ENCODE data around the gene CTU2.
A peak's percentile ranks its signal among the peaks of the same experiment; 100 is the strongest.

Gene CTU2

GRCh38 chr16:88690341-88691128 is 15.8 kb upstream of the CTU2 start:
- H3F3A ChIP-seq (ENCODE audit: control insufficient read depth, insufficient read depth) = no peaks in the 10 kb centered on the region
- H3K4me2 ChIP-seq (ENCODE audit: low read length) = no peak overlapping the region
- H3K4me1 ChIP-seq (ENCODE audit: control insufficient read depth, low read length) = peaks cover 21% of the 10 kb centered on the region

GRCh38 chr16:88691129-88691813 is 15.0 kb upstream of the CTU2 start:
- Histone ChIP-seq H3K36me3 (ENCODE audit: control insufficient read depth, low read length) (peaks cover 3% of the 10 kb centered on the region; the same call in 1 of the 2 replicates), H3K4me1 (ENCODE audit: control insufficient read depth, low read length) (peaks cover 15% of the 10 kb centered on the region), H3K79me2 (ENCODE audit: control insufficient read depth, low read length) (no peaks in the 10 kb centered on the region), H3K4me2 (ENCODE audit: low read length) (no peak overlapping the region), H4K20me1 (ENCODE audit: control insufficient read depth, insufficient read depth, low read depth, low read length) (no peaks in the 10 kb centered on the region), H3K9me2 (replicated peaks; ENCODE audit: control insufficient read depth, low read length) (no peaks in the 10 kb centered on the region), H3K9me3 (ENCODE audit: control insufficient read depth, insufficient read depth, low read length) (no peaks in the 10 kb centered on the region), H3K27ac (ENCODE audit: low read depth, low read length) (no peak overlapping the region), H3K27me3 (ENCODE audit: control insufficient read depth, low read length) (peaks cover 8% of the 10 kb centered on the region), H3K4me3 (ENCODE audit: low read length) (no peak overlapping the region), H3F3A (ENCODE audit: control insufficient read depth, insufficient read depth) (no peaks in the 10 kb centered on the region)
- TF ChIP-seq CTCF (IDR thresholded peaks at IDR 0.05; ENCODE audit: low read depth, low read length, poor library complexity, severe bottlenecking) (no peak), EZH2phosphoT487 (IDR thresholded peaks at IDR 0.05; ENCODE audit: borderline replicate concordance, low read length) (no peak)

More at GRCh38 chr16:88690341-88691128, 15.8 kb upstream of the CTU2 start:
- Histone ChIP-seq H3K4me3 (ENCODE audit: low read length) (no peak overlapping the region), H4K20me1 (ENCODE audit: control insufficient read depth, insufficient read depth, low read depth, low read length) (no peaks in the 10 kb centered on the region), H3K9me2 (replicated peaks; ENCODE audit: control insufficient read depth, low read length) (no peaks in the 10 kb centered on the region), H3K27ac (ENCODE audit: low read depth, low read length) (no peak overlapping the region), H3K79me2 (ENCODE audit: control insufficient read depth, low read length) (no peaks in the 10 kb centered on the region), H3K36me3 (ENCODE audit: control insufficient read depth, low read length) (no peaks in the 10 kb centered on the region), H3K27me3 (ENCODE audit: control insufficient read depth, low read length) (peaks cover 8% of the 10 kb centered on the region), H3K9me3 (ENCODE audit: control insufficient read depth, insufficient read depth, low read length) (no peaks in the 10 kb centered on the region)
- no peak for TF ChIP-seq EZH2phosphoT487 (IDR thresholded peaks at IDR 0.05; ENCODE audit: borderline replicate concordance, low read length)
- TF ChIP-seq CTCF (IDR thresholded peaks at IDR 0.05; ENCODE audit: low read depth, low read length, poor library complexity, severe bottlenecking) = no peak

GRCh38 chr16:88691924-88692560 is 14.3 kb upstream of the CTU2 start:
- peaks cover 8% of the 10 kb centered on the region for H3K27me3 ChIP-seq (ENCODE audit: control insufficient read depth, low read length)

More at GRCh38 chr16:88691924-88692560, 14.3 kb upstream of the CTU2 start:
- Histone ChIP-seq H3K27ac (ENCODE audit: low read depth, low read length) (no peak overlapping the region), H3K4me1 (ENCODE audit: control insufficient read depth, low read length) (peaks cover 9% of the 10 kb centered on the region), H3F3A (ENCODE audit: control insufficient read depth, insufficient read depth) (no peaks in the 10 kb centered on the region), H3K4me2 (ENCODE audit: low read length) (0 out of 2 replicates have a peak overlapping the region, but pooled peaks have one; percentile 16), H3K36me3 (ENCODE audit: control insufficient read depth, low read length) (peaks cover 4% of the 10 kb centered on the region; the same call in 1 of the 2 replicates), H4K20me1 (ENCODE audit: control insufficient read depth, insufficient read depth, low read depth, low read length) (no peaks in the 10 kb centered on the region), H3K9me3 (ENCODE audit: control insufficient read depth, insufficient read depth, low read length) (no peaks in the 10 kb centered on the region), H3K79me2 (ENCODE audit: control insufficient read depth, low read length) (no peaks in the 10 kb centered on the region), H3K9me2 (replicated peaks; ENCODE audit: control insufficient read depth, low read length) (no peaks in the 10 kb centered on the region), H3K4me3 (ENCODE audit: low read length) (no peak overlapping the region)
- TF ChIP-seq CTCF (IDR thresholded peaks at IDR 0.05; ENCODE audit: low read depth, low read length, poor library complexity, severe bottlenecking) (no peak), EZH2phosphoT487 (IDR thresholded peaks at IDR 0.05; ENCODE audit: borderline replicate concordance, low read length) (no peak)
